Suprapubic skin (tissue), 4 donors: ENCODE data around the gene EPHB1.

ENCODE experiments used
- EP300 ChIP-seq: sonication (generic); formaldehyde crosslinking; IDR thresholded peaks from one replicate; pipeline ENCODE4 v1.6.1; 2017; ENCODE audit warnings: antibody characterized with exemption
- POLR2A ChIP-seq, 2 donors: fragments of 450-650 bp; IDR thresholded peaks; one replicate each; pipeline ENCODE4 v1.6.1; 2017; ENCODE audit warnings: antibody characterized with exemption in 2 of 2, mild to moderate bottlenecking in 2 of 2, moderate library complexity in 2 of 2
- POLR2AphosphoS5 ChIP-seq, 3 donors: sonication (generic); formaldehyde crosslinking; IDR thresholded peaks; one replicate each; pipeline ENCODE4 v1.6.1; 2017; ENCODE audit warnings: antibody characterized with exemption in 3 of 3
- TF ChIP-seq, protein P1 (sequence below), 2 donors: fragments of 200-600 bp in 1 of 2; fragments of 450-650 bp in 1 of 2; sonication (generic) in 1 of 2; IDR thresholded peaks; one replicate each; pipeline ENCODE4 v1.5.1; 2016 to 2019; ENCODE audit warnings: antibody characterized with exemption in 2 of 2, mild to moderate bottlenecking in 1 of 2, moderate library complexity in 1 of 2

DNA sequence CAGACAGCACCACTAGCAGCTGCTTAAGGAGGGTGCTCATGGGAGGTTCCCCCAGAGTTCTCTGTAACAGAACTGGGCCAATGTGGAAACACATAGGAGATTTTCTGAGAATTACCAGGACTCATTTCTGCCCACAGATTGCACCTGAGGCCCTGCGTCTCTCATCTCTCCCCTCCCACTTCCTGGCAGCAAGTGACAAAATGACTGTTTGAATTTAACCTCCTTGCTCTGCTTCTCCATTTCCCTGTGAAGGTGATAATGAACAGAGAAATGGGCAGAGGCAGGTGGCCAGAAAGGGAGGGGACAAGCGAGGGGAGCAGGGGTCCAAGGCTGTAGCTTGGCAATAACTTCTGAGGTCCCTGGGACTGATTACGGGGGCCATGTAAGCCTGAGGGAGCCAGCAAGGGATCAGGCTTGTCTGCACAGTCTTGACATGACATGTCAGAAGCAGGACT lies 8.0 kb downstream of the EPHB1 start:
- no peak for TF ChIP-seq POLR2AphosphoS5 (IDR thresholded peaks at IDR 0.05)
- TF ChIP-seq, protein P1, sequence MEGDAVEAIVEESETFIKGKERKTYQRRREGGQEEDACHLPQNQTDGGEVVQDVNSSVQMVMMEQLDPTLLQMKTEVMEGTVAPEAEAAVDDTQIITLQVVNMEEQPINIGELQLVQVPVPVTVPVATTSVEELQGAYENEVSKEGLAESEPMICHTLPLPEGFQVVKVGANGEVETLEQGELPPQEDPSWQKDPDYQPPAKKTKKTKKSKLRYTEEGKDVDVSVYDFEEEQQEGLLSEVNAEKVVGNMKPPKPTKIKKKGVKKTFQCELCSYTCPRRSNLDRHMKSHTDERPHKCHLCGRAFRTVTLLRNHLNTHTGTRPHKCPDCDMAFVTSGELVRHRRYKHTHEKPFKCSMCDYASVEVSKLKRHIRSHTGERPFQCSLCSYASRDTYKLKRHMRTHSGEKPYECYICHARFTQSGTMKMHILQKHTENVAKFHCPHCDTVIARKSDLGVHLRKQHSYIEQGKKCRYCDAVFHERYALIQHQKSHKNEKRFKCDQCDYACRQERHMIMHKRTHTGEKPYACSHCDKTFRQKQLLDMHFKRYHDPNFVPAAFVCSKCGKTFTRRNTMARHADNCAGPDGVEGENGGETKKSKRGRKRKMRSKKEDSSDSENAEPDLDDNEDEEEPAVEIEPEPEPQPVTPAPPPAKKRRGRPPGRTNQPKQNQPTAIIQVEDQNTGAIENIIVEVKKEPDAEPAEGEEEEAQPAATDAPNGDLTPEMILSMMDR (IDR thresholded peaks at IDR 0.05): no peak
- no peak for TF ChIP-seq POLR2A (IDR thresholded peaks at IDR 0.05)
- no peak for TF ChIP-seq EP300
